ENCODE data around the gene ERN1. TPM values are rescaled to one million over a fixed set of nuclear protein-coding genes. Genes with fewer than 3 reads are reported as not detected.
A peak's percentile ranks its signal among the peaks of the same experiment; 100 is the strongest.

The ERN1 gene
- total RNA-seq, 2 experiments from 2014 or later: 13.0 to 17.9 TPM

DNA sequence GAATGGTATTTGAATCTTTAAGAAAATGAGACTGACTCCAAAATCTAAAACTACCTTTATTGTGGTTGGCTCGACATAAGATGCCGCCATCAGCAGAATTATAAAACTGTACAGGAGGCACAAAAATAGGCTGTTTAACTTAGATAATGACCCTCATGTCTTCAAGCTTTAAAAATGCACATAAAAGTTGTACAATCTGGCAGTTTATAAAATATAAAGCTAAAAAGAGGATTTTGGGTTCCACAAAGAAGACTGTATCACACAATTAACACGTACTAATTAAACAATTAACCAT lies 90.9 kb downstream of the ERN1 start:
- ATAC-seq: no peak
- Mint-ChIP-seq H3K4me1 (ENCODE audit: low read depth) (peaks cover 4% of the 10 kb centered on the region), H3K4me3 (no peak overlapping the region), H3K27ac (no peak overlapping the region), H3K36me3 (ENCODE audit: low read depth) (peaks cover 17% of the 10 kb centered on the region), H3K9me3 (ENCODE audit: insufficient read depth) (no peaks in the 10 kb centered on the region), H3K27me3 (ENCODE audit: low read depth) (no peaks in the 10 kb centered on the region)
- DNase-seq: no peak
- ChIA-PET CTCF (interaction anchor here (1.1 to 17.3 kb wide), 3 partner anchors 11 to 92 kb away, joined by 3 to 645 read pairs (median 20); partner anchors contain the start of gene ERN1), POLR2A (no interaction called here)

DNA sequence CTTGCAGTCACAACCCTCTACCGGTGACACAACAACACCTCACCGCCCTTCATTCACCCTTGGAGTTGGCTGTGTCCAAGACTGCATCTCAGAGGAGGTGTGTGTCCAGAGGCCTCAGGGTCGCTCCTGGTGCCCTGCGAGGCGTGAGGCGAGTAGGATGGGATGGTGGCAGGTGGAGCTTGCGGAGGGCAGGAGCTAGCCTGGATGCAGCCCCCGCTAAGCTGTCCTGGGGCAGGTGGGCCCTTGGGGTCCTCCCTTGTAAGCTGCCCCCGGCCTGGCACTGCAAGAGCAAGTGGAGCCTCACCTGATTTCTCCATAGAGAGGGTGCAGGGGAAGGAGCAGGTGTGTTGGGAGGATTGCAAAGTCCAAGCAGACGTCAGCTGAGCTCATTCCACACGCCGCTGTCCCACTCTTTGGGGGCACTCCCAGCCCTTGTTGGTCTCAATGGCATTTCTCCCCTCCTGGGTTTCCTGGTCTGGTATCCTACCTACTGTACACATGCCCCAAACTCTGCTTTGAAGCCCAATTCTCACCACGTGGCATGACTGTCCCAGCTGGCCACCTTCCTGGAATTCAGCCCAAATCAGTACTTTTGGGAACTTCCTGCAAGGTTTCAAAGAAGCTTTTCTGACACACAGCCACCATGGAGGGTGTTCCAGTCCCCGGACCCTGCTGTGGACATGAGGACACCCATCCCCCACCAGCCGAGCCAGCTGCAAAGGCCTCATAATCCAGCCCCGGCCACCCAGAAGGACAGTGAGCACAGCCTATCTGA lies 91.4 kb downstream of the ERN1 start:
- H3K36me3 Mint-ChIP-seq (ENCODE audit: low read depth): peaks cover 13% of the 10 kb centered on the region

DNA sequence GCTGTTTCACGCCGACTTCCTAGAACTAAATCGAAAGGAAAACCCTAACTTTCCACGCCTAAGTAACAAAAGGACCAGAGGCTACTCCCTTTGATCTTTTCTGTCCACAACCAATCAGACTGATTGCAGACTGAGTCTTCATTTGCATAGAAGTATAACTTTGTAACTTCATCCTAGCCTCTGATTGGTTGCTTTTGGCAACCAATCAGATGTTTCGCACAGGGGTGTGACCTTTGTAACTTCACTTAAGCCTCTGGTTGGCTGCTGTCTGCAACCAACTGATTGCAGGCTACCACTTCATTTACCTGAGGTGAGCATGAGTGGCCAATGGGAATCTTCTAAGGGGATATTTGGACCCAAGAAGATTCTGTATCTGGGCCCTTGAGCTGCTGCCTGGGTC lies 92.1 kb downstream of the ERN1 start:
- H3K4me3 Mint-ChIP-seq: no peak overlapping the region
- H3K36me3 Mint-ChIP-seq (ENCODE audit: low read depth): peaks cover 11% of the 10 kb centered on the region
- H3K4me1 Mint-ChIP-seq (ENCODE audit: low read depth): peaks cover 4% of the 10 kb centered on the region
- POLR2A ChIA-PET: no interaction called here
- ATAC-seq (no peak), DNase-seq (no peak)
- no peak overlapping the region for H3K27ac Mint-ChIP-seq
- H3K9me3 Mint-ChIP-seq (ENCODE audit: insufficient read depth): no peaks in the 10 kb centered on the region
- no peaks in the 10 kb centered on the region for H3K27me3 Mint-ChIP-seq (ENCODE audit: low read depth)
- CTCF ChIA-PET: interaction anchor here (0.6 to 17.3 kb wide), 4 partner anchors 9 to 93 kb away, joined by 3 to 645 read pairs (median 12); partner anchors contain the start of gene ERN1

More for the DNA sequence above, 91.4 kb downstream of the ERN1 start:
- ChIA-PET CTCF (interaction anchor here (0.6 to 17.3 kb wide), 4 partner anchors 10 to 92 kb away, joined by 3 to 645 read pairs (median 12); partner anchors contain the start of gene ERN1), POLR2A (no interaction called here)
- Mint-ChIP-seq H3K9me3 (ENCODE audit: insufficient read depth) (no peaks in the 10 kb centered on the region), H3K27ac (no peak overlapping the region), H3K27me3 (ENCODE audit: low read depth) (no peaks in the 10 kb centered on the region), H3K4me3 (no peak overlapping the region), H3K4me1 (ENCODE audit: low read depth) (peaks cover 4% of the 10 kb centered on the region)
- no peak for ATAC-seq
- DNase-seq: no peak

DNA sequence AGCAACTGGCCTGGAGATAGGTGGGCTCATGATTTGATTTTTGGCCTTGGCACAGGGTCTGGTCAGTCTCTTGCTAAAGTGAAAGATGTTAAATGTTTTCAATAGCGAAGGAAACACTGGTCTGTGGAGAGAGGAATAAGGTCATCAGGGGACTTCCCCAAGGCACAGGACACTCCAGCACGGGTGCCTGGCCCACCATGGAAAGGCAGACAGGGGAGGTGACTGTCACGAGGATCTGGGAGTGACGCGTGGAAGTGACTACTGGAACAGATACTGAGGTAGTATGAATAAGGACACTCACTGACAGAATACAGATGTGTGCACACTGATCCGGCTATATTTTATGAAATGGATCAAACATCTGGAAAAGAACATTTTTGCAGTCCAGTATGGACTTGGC lies 92.8 kb downstream of the ERN1 start:
- Mint-ChIP-seq H3K4me1 (ENCODE audit: low read depth) (peaks cover 3% of the 10 kb centered on the region), H3K4me3 (no peak overlapping the region), H3K27me3 (ENCODE audit: low read depth) (no peaks in the 10 kb centered on the region), H3K36me3 (ENCODE audit: low read depth) (peaks cover 9% of the 10 kb centered on the region), H3K27ac (peak overlapping the region; percentile 10), H3K9me3 (ENCODE audit: insufficient read depth) (no peaks in the 10 kb centered on the region)
- ChIA-PET CTCF (interaction anchor here (2.6 to 17.3 kb wide), 2 partner anchors 9 to 94 kb away, joined by 20 to 645 read pairs; partner anchors contain the start of gene ERN1), POLR2A (no interaction called here)
- DNase-seq (no peak), ATAC-seq (no peak)

DNA sequence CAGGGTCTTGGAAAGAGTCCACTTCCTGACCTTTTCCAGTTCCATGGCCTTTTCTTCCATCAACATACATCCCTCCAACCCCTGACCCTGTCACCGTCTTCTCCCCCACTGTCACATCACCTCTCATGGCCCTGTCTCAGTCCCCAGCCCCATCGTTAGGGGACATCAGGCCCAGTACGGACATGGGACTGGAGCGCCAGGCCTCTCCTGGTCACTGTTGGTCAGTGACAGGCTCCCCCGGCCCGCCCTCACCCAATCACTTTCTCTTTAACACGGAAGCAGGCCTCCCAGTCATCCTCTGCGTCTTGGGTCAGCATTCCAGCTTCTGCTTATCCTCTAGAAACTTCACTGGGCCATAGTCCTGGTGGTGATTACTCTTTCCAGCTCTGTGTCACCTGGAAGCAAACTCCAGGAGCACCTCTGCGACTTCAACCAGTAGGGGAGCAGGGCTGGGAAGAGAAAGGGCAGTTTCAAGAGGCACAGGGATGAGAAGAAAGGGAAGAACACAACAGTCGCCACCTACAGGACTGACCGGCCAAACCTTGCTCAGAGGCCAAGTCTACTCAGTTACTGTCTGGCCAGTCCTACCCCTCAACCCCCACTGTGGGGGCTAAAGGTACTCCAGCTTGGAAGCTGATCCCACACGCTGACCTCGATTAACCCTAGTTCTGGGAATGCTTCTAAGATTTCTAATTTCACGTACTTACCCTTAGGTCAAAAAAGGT lies 93.6 kb downstream of the ERN1 start:
- Mint-ChIP-seq H3K4me1 (ENCODE audit: low read depth) (no peaks in the 10 kb centered on the region), H3K36me3 (ENCODE audit: low read depth) (peaks cover 4% of the 10 kb centered on the region), H3K9me3 (ENCODE audit: insufficient read depth) (no peaks in the 10 kb centered on the region), H3K4me3 (no peak overlapping the region), H3K27me3 (ENCODE audit: low read depth) (no peaks in the 10 kb centered on the region), H3K27ac (peak overlapping the region; percentile 10)
- CTCF ChIA-PET: interaction anchor here (17.3 kb wide), 1 partner anchor 94 kb away, joined by 645 read pairs; the partner anchor contains the start of gene ERN1
- no peak for ATAC-seq
- POLR2A ChIA-PET: no interaction called here
- DNase-seq: no peak

- CTCF ChIA-PET: interaction anchor here (0.6 to 17.3 kb wide), 8 partner anchors 10 to 120 kb away, joined by 3 to 645 read pairs (median 5); partner anchors contain the start of genes ERN1 and ICAM2
- Mint-ChIP-seq H3K4me1 (ENCODE audit: low read depth) (peaks cover 16% of the 10 kb centered on the region), H3K36me3 (ENCODE audit: low read depth) (no peaks in the 10 kb centered on the region), H3K4me3 (no peak overlapping the region), H3K27ac (no peak overlapping the region), H3K27me3 (ENCODE audit: low read depth) (no peaks in the 10 kb centered on the region), H3K9me3 (ENCODE audit: insufficient read depth) (no peaks in the 10 kb centered on the region)
- POLR2A ChIA-PET: interaction anchor here (0.7 to 1.2 kb wide), 2 partner anchors 100 to 630 kb away, joined by 3 read pairs; partner anchors contain the start of gene CD79B
- DNase-seq (no peak), ATAC-seq (no peak)
Observed at GRCh38 chr17:64032081-64032480, 97.9 kb downstream of the ERN1 start.

GRCh38 chr17:64028874-64029464 lies 101.0 kb downstream of the ERN1 start:
- H3K36me3 Mint-ChIP-seq (ENCODE audit: low read depth): no peaks in the 10 kb centered on the region
- DNase-seq: peak; percentile 85
- H3K4me1 Mint-ChIP-seq (ENCODE audit: low read depth): peaks cover 41% of the 10 kb centered on the region
- no peaks in the 10 kb centered on the region for H3K27me3 Mint-ChIP-seq (ENCODE audit: low read depth)
- no peak overlapping the region for H3K4me3 Mint-ChIP-seq
- peak; percentile 34 for ATAC-seq
- POLR2A ChIA-PET: interaction anchor here (0.8 to 3.1 kb wide), 8 partner anchors 9 to 117 kb away, joined by 3 to 21 read pairs (median 7); partner anchors contain the start of genes ERN1, ICAM2 and PRR29
- no peaks in the 10 kb centered on the region for H3K9me3 Mint-ChIP-seq (ENCODE audit: insufficient read depth)
- H3K27ac Mint-ChIP-seq: no peak overlapping the region
- CTCF ChIA-PET: interaction anchor here (0.5 to 17.3 kb wide), 58 partner anchors 9 to 386 kb away, joined by 3 to 645 read pairs (median 7); partner anchors contain the start of genes CD79B, CSHL1, ERN1 and GH1

GRCh38 chr17:64025732-64026294 lies 104.1 kb downstream of the ERN1 start:
- Mint-ChIP-seq H3K36me3 (ENCODE audit: low read depth) (no peaks in the 10 kb centered on the region), H3K4me1 (ENCODE audit: low read depth) (peaks cover 69% of the 10 kb centered on the region), H3K4me3 (peak overlapping the region; percentile 63), H3K27ac (peak overlapping the region; percentile 86), H3K27me3 (ENCODE audit: low read depth) (no peaks in the 10 kb centered on the region), H3K9me3 (ENCODE audit: insufficient read depth) (no peaks in the 10 kb centered on the region)
- CTCF ChIA-PET: interaction anchor here (0.6 to 17.3 kb wide), 58 partner anchors 7 to 177 kb away, joined by 3 to 645 read pairs (median 5); partner anchors contain the start of genes CD79B, CSHL1, ERN1 and GH1
- POLR2A ChIA-PET: interaction anchor here (0.6 to 1.3 kb wide), 6 partner anchors 9 to 104 kb away, joined by 3 to 8 read pairs (median 4); partner anchors contain the start of gene ERN1
- peak; percentile 96 for DNase-seq
- ATAC-seq: peak; percentile 89

DNA sequence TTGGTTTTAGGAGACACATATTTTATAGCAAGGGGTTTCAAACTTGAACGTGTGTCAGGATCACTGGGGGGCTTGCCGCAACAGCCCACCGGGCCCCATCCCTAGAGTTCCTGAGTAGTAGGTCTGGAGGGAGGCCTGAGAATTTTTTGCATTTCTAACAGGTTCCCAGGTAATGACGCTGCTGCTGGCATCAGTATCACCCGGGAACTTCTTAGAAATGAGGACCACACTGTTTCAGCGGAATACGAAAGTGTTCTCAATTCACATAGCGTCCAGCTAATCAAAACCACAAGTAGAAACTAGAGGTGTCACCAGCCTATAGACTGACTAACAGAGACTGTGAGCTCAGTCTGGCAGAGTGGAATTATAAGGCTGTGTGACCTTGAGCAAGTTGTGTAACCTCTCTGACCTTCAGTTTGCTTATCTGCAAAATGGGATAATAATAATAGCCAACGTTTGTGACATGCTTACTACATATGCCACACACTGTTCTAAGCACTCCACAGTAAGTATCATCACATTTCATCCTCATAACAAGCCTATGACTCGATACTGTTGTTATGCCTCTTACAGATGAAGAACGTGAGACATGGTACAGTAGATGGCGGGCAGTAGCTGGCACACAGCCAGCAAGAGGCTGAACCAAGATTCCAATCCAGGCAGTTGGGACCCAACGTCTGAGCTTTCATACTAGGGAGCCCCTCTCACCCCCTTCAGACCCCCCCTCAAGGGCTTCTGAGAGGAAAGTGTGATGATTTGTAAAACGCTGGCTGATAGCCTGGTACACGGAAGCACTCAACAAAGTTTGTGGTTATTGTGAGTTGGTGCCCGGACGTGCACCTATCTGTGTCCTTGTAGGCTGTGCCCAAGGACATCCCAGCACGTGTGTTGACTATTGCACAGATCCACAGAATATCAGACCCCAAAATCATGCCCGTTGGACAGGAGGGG lies 104.9 kb downstream of the ERN1 start:
- Mint-ChIP-seq H3K36me3 (ENCODE audit: low read depth) (no peaks in the 10 kb centered on the region), H3K4me1 (ENCODE audit: low read depth) (peaks cover 71% of the 10 kb centered on the region), H3K27me3 (ENCODE audit: low read depth) (no peaks in the 10 kb centered on the region), H3K4me3 (peak overlapping the region; percentile 63), H3K9me3 (ENCODE audit: insufficient read depth) (no peaks in the 10 kb centered on the region), H3K27ac (peak overlapping the region; percentile 86)
- ChIA-PET CTCF (interaction anchor here (0.6 to 17.3 kb wide), 59 partner anchors 7 to 197 kb away, joined by 3 to 645 read pairs (median 5); partner anchors contain the start of genes CD79B, CSHL1, ERN1 and GH1), POLR2A (interaction anchor here (0.7 to 1.6 kb wide), 7 partner anchors 8 to 121 kb away, joined by 3 to 8 read pairs (median 4); partner anchors contain the start of gene ERN1)
- ATAC-seq (peak; percentile 10), DNase-seq (peak; percentile 36)

DNA sequence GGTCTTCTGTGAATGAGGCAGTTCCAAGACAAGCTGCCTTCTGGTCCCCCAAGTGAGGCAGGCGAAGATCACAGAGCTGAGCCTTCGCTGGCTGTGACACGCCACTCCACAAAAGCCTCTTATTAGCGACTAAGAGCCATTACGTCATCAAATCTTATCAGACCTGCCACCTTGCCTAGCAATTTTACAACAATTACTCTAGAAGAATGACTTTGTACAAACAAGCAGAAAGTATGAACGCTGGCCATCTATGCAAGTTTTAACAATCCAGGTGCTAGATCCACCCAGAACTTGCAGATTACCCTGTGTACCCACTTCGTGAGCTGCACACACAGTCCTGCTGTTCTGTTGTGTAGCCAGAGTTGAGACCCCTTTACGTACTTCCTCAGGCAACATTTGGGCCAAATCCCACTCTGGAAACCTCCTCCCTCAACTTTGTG lies 105.7 kb downstream of the ERN1 start:
- CTCF ChIA-PET: interaction anchor here (0.6 to 17.3 kb wide), 23 partner anchors 6 to 196 kb away, joined by 3 to 645 read pairs (median 12); partner anchors contain the start of genes CD79B, ERN1, GH1 and ICAM2
- Mint-ChIP-seq H3K27ac (peak overlapping the region; percentile 86), H3K4me3 (no peak overlapping the region), H3K36me3 (ENCODE audit: low read depth) (no peaks in the 10 kb centered on the region), H3K9me3 (ENCODE audit: insufficient read depth) (no peaks in the 10 kb centered on the region), H3K27me3 (ENCODE audit: low read depth) (no peaks in the 10 kb centered on the region), H3K4me1 (ENCODE audit: low read depth) (peaks cover 70% of the 10 kb centered on the region)
- no peak for DNase-seq
- no peak for ATAC-seq
- POLR2A ChIA-PET: interaction anchor here (0.9 to 1.6 kb wide), 4 partner anchors 34 to 122 kb away, joined by 4 to 8 read pairs (median 6); partner anchors contain the start of gene ERN1

All from activated CD8-positive, alpha-beta T cell treated with anti-CD3 and anti-CD28 coated beads, Interleukin-2, amount 10 ng/mL, durations not matched to agents 7 days and 5 days (primary cell).